ENCODE results near the gene MACROD2. TPM values are rescaled to one million over a fixed set of nuclear protein-coding genes. Genes with fewer than 3 reads are reported as not detected.

Gene MACROD2
- total and polyA plus RNA-seq, 2 experiments from 2014 or later, result 2.8 to 4.3 TPM

DNA sequence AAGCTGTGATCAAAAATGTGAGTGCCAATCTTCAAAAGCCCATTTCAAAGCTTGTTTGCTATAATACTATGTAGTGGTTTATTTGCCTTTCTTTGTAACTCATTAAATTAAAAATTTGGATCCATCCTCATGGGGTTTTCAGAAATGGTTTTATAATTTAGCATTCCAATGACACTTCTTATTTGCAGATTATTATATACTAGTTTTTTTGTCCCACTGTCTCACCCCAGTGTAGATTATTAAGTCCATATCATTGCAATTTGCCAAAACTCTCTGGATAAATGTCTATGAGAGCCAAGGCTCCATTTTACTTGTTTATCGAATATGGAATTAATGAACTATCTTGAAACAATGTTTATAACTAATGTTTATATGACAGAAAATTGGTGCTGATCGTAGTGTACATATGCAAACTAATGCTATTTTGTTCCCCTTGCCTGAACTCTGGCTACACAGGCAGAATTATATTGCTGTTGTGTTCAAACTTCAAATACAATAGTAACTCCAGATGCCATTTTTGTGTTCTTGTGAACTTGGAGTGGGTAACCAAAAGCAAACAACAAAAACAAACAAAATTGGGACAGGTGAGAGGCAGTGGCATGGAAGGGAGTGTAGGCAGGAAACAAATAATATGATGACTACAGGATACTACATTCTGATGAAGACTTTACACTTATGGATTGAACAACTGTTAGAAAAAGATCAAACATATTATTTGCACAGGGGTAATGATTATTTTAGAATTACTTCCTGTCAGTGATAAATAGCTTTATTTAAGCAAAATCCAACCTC is 649.2 kb downstream of the MACROD2 start:
- Histone ChIP-seq H3F3A (replicated peaks; ENCODE audit: low read depth) (no peaks in the 10 kb centered on the region), H3K27ac (ENCODE audit: low read depth) (no peak overlapping the region), H3K79me2 (replicated peaks; ENCODE audit: insufficient read depth) (no peaks in the 10 kb centered on the region), H2AFZ (no peak overlapping the region), H3K9me2 (ENCODE audit: insufficient read depth) (no peaks in the 10 kb centered on the region), H3K36me3 (ENCODE audit: insufficient read depth) (no peaks in the 10 kb centered on the region), H3K4me1 (ENCODE audit: insufficient read depth) (no peaks in the 10 kb centered on the region), H4K20me1 (replicated peaks; ENCODE audit: insufficient read depth) (no peaks in the 10 kb centered on the region), H3K4me2 (no peak overlapping the region), H3K27me3 (ENCODE audit: insufficient read depth) (no peaks in the 10 kb centered on the region), H3K4me3 (no peak overlapping the region)
- H3K4me1 Mint-ChIP-seq, result peaks cover 2% of the 10 kb centered on the region; the same call in 1 of the 3 replicates
- no peak overlapping the region for H3K27ac Mint-ChIP-seq
- no peak overlapping the region for H3K4me3 Mint-ChIP-seq
- DNase-seq (ENCODE audit: low spot score) (no peak), ATAC-seq (no peak)
- H3K36me3 Mint-ChIP-seq (ENCODE audit: low read depth), result peaks cover 11% of the 10 kb centered on the region; the same call in 2 of the 3 replicates
- H3K9me3 Mint-ChIP-seq, result peaks cover 8% of the 10 kb centered on the region; the same call in 1 of the 3 replicates
- TF ChIP-seq, protein P1, sequence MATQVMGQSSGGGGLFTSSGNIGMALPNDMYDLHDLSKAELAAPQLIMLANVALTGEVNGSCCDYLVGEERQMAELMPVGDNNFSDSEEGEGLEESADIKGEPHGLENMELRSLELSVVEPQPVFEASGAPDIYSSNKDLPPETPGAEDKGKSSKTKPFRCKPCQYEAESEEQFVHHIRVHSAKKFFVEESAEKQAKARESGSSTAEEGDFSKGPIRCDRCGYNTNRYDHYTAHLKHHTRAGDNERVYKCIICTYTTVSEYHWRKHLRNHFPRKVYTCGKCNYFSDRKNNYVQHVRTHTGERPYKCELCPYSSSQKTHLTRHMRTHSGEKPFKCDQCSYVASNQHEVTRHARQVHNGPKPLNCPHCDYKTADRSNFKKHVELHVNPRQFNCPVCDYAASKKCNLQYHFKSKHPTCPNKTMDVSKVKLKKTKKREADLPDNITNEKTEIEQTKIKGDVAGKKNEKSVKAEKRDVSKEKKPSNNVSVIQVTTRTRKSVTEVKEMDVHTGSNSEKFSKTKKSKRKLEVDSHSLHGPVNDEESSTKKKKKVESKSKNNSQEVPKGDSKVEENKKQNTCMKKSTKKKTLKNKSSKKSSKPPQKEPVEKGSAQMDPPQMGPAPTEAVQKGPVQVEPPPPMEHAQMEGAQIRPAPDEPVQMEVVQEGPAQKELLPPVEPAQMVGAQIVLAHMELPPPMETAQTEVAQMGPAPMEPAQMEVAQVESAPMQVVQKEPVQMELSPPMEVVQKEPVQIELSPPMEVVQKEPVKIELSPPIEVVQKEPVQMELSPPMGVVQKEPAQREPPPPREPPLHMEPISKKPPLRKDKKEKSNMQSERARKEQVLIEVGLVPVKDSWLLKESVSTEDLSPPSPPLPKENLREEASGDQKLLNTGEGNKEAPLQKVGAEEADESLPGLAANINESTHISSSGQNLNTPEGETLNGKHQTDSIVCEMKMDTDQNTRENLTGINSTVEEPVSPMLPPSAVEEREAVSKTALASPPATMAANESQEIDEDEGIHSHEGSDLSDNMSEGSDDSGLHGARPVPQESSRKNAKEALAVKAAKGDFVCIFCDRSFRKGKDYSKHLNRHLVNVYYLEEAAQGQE (IDR thresholded peaks at IDR 0.05; ENCODE audit: unreplicated experiment), result no peak
- no peaks in the 10 kb centered on the region for H3K27me3 Mint-ChIP-seq (ENCODE audit: insufficient read depth, low read depth, poor library complexity)

- H3K4me2 ChIP-seq, result no peak overlapping the region
- ATAC-seq (no peak), DNase-seq (ENCODE audit: low spot score) (no peak)
- no peak overlapping the region for H3K4me3 ChIP-seq
- no peak overlapping the region for H2AFZ ChIP-seq
- H4K20me1 ChIP-seq (replicated peaks; ENCODE audit: insufficient read depth), result no peaks in the 10 kb centered on the region
- H3K4me1 ChIP-seq (ENCODE audit: insufficient read depth), result no peaks in the 10 kb centered on the region
- no peaks in the 10 kb centered on the region for H3F3A ChIP-seq (replicated peaks; ENCODE audit: low read depth)
- Mint-ChIP-seq H3K27me3 (ENCODE audit: insufficient read depth, low read depth, poor library complexity) (no peaks in the 10 kb centered on the region), H3K36me3 (ENCODE audit: low read depth) (peaks cover 3% of the 10 kb centered on the region; the same call in 1 of the 3 replicates), H3K27ac (no peak overlapping the region), H3K4me1 (peaks cover 2% of the 10 kb centered on the region; the same call in 1 of the 3 replicates), H3K4me3 (no peak overlapping the region), H3K9me3 (peaks cover 3% of the 10 kb centered on the region; the same call in 1 of the 3 replicates)
- no peaks in the 10 kb centered on the region for H3K79me2 ChIP-seq (replicated peaks; ENCODE audit: insufficient read depth)
- no peaks in the 10 kb centered on the region for H3K27me3 ChIP-seq (ENCODE audit: insufficient read depth)
- H3K9me2 ChIP-seq (ENCODE audit: insufficient read depth), result no peaks in the 10 kb centered on the region; the same call in 1 of the 2 replicates
- H3K27ac ChIP-seq (ENCODE audit: low read depth), result no peak overlapping the region
- H3K36me3 ChIP-seq (ENCODE audit: insufficient read depth), result no peaks in the 10 kb centered on the region
- TF ChIP-seq, protein P1 (IDR thresholded peaks at IDR 0.05; ENCODE audit: unreplicated experiment), result no peak
- TF ChIP-seq CREB1 (CRISPR knock-in tag; IDR thresholded peaks at IDR 0.05; ENCODE audit: low read depth), result no peak
- TF ChIP-seq, protein P2, sequence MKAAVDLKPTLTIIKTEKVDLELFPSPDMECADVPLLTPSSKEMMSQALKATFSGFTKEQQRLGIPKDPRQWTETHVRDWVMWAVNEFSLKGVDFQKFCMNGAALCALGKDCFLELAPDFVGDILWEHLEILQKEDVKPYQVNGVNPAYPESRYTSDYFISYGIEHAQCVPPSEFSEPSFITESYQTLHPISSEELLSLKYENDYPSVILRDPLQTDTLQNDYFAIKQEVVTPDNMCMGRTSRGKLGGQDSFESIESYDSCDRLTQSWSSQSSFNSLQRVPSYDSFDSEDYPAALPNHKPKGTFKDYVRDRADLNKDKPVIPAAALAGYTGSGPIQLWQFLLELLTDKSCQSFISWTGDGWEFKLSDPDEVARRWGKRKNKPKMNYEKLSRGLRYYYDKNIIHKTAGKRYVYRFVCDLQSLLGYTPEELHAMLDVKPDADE (IDR thresholded peaks at IDR 0.05), result no peak
- TF ChIP-seq, protein P3, sequence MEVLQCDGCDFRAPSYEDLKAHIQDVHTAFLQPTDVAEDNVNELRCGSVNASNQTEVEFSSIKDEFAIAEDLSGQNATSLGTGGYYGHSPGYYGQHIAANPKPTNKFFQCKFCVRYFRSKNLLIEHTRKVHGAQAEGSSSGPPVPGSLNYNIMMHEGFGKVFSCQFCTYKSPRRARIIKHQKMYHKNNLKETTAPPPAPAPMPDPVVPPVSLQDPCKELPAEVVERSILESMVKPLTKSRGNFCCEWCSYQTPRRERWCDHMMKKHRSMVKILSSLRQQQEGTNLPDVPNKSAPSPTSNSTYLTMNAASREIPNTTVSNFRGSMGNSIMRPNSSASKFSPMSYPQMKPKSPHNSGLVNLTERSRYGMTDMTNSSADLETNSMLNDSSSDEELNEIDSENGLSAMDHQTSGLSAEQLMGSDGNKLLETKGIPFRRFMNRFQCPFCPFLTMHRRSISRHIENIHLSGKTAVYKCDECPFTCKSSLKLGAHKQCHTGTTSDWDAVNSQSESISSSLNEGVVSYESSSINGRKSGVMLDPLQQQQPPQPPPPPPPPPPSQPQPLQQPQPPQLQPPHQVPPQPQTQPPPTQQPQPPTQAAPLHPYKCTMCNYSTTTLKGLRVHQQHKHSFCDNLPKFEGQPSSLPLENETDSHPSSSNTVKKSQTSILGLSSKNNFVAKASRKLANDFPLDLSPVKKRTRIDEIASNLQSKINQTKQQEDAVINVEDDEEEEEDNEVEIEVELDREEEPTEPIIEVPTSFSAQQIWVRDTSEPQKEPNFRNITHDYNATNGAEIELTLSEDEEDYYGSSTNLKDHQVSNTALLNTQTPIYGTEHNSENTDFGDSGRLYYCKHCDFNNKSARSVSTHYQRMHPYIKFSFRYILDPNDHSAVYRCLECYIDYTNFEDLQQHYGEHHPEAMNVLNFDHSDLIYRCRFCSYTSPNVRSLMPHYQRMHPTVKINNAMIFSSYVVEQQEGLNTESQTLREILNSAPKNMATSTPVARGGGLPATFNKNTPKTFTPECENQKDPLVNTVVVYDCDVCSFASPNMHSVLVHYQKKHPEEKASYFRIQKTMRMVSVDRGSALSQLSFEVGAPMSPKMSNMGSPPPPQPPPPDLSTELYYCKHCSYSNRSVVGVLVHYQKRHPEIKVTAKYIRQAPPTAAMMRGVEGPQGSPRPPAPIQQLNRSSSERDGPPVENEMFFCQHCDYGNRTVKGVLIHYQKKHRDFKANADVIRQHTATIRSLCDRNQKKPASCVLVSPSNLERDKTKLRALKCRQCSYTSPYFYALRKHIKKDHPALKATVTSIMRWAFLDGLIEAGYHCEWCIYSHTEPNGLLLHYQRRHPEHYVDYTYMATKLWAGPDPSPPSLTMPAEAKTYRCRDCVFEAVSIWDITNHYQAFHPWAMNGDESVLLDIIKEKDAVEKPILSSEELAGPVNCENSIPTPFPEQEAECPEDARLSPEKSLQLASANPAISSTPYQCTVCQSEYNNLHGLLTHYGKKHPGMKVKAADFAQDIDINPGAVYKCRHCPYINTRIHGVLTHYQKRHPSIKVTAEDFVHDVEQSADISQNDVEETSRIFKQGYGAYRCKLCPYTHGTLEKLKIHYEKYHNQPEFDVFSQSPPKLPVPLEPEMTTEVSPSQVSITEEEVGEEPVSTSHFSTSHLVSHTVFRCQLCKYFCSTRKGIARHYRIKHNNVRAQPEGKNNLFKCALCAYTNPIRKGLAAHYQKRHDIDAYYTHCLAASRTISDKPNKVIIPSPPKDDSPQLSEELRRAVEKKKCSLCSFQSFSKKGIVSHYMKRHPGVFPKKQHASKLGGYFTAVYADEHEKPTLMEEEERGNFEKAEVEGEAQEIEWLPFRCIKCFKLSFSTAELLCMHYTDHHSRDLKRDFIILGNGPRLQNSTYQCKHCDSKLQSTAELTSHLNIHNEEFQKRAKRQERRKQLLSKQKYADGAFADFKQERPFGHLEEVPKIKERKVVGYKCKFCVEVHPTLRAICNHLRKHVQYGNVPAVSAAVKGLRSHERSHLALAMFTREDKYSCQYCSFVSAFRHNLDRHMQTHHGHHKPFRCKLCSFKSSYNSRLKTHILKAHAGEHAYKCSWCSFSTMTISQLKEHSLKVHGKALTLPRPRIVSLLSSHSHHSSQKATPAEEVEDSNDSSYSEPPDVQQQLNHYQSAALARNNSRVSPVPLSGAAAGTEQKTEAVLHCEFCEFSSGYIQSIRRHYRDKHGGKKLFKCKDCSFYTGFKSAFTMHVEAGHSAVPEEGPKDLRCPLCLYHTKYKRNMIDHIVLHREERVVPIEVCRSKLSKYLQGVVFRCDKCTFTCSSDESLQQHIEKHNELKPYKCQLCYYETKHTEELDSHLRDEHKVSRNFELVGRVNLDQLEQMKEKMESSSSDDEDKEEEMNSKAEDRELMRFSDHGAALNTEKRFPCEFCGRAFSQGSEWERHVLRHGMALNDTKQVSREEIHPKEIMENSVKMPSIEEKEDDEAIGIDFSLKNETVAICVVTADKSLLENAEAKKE (CRISPR knock-in tag; IDR thresholded peaks at IDR 0.05), result no peak
These were observed 651.7 kb downstream of the MACROD2 start for GRCh38 chr20:14647016-14647415.

Data from GM23338 (cell line).